BE2C (cell line): ENCODE data around the gene KRT74.

Source experiments
- DNase-seq: peaks from one replicate; pipeline ENCODE4 v3.0.0-alpha.2; 2020
- H3K27me3 ChIP-seq: fragments of 250-450 bp; sonication (Bioruptor Pico); 2 replicates; pipeline ENCODE4 v1.5.1; 2020; ENCODE audit warnings: mild to moderate bottlenecking
- H3K36me3 ChIP-seq: fragments of 250-450 bp; sonication (Bioruptor Pico); 2 replicates; pipeline ENCODE4 v1.5.1; 2020; ENCODE audit warnings: mild to moderate bottlenecking
- H3K4me1 ChIP-seq: fragments of 250-450 bp; sonication (Bioruptor Pico); 2 replicates; pipeline ENCODE4 v1.5.1; 2020
- H3K4me3 ChIP-seq: 2 replicates; pipeline ENCODE4 v1.5.1; 2011; ENCODE audit warnings: low read depth, low read length
- H3K9me3 ChIP-seq: fragments of 250-450 bp; sonication (Bioruptor Pico); 2 replicates; pipeline ENCODE4 v1.5.1; 2020
- CTCF ChIP-seq: IDR thresholded peaks from 2 replicates; pipeline ENCODE4 v1.5.1; 2012; ENCODE audit warnings: mild to moderate bottlenecking, low read depth, low read length

The KRT74 gene

GRCh38 chr12:52552055-52552454 is 21.6 kb downstream of the KRT74 start:
- TF ChIP-seq CTCF = no peak
- Histone ChIP-seq H3K9me3 (no peaks in the 10 kb centered on the region), H3K4me3 (no peak overlapping the region), H3K4me1 (no peaks in the 10 kb centered on the region), H3K36me3 (no peaks in the 10 kb centered on the region), H3K27me3 (peaks cover 44% of the 10 kb centered on the region)
- DNase-seq = no peak

- H3K9me3 ChIP-seq = no peaks in the 10 kb centered on the region
- DNase-seq = no peak
- H3K36me3 ChIP-seq = no peaks in the 10 kb centered on the region
- peaks cover 42% of the 10 kb centered on the region for H3K27me3 ChIP-seq
- TF ChIP-seq CTCF = no peak
- H3K4me1 ChIP-seq = no peaks in the 10 kb centered on the region
- H3K4me3 ChIP-seq = no peak overlapping the region
Measured at GRCh38 chr12:52551216-52551865, 22.3 kb downstream of the KRT74 start.

GRCh38 chr12:52546126-52546525 is 27.5 kb downstream of the KRT74 start:
- no peaks in the 10 kb centered on the region for H3K36me3 ChIP-seq
- no peak for DNase-seq
- no peak overlapping the region for H3K4me3 ChIP-seq
- peaks cover 17% of the 10 kb centered on the region for H3K27me3 ChIP-seq
- no peak for TF ChIP-seq CTCF
- no peaks in the 10 kb centered on the region for H3K9me3 ChIP-seq
- H3K4me1 ChIP-seq = no peaks in the 10 kb centered on the region

GRCh38 chr12:52543985-52544883 is 29.4 kb downstream of the KRT74 start:
- no peak for DNase-seq

GRCh38 chr12:52542785-52543318 is 30.8 kb downstream of the KRT74 start:
- Histone ChIP-seq H3K4me1 (no peaks in the 10 kb centered on the region), H3K9me3 (no peaks in the 10 kb centered on the region), H3K27me3 (no peaks in the 10 kb centered on the region; the same call in none of the 2 replicates), H3K4me3 (no peak overlapping the region), H3K36me3 (no peaks in the 10 kb centered on the region)
- DNase-seq = no peak
- no peak for TF ChIP-seq CTCF

More at GRCh38 chr12:52543985-52544883, 29.4 kb downstream of the KRT74 start:
- TF ChIP-seq CTCF = no peak
- Histone ChIP-seq H3K36me3 (no peaks in the 10 kb centered on the region), H3K9me3 (no peaks in the 10 kb centered on the region), H3K4me1 (no peaks in the 10 kb centered on the region), H3K27me3 (peaks cover 2% of the 10 kb centered on the region), H3K4me3 (no peak overlapping the region)
